A204.1 (cell line): ENCODE measurements around the gene KCTD17.

Experiments used
- FAIRE-seq: peaks from 2 replicates; lab custom pipeline; 2012; peaks lifted over from hg19 to GRCh38; lab: Jason Lieb, UNC

KCTD17 gene

GRCh38 chr22:37051391-37052385, at the start of gene KCTD17:
Gene KCTD17 (plus strand): TSS chr22:37051742. CDS start chr22:37051761, 19 bp downstream.
- FAIRE-seq: no peak

- FAIRE-seq: no peak
Observed at GRCh38 chr22:37001826-37002225, 49.7 kb upstream of the KCTD17 start.

GRCh38 chr22:37002633-37003032, 48.9 kb upstream of the KCTD17 start:
- FAIRE-seq: no peak

GRCh38 chr22:37007651-37008050, 43.9 kb upstream of the KCTD17 start:
- no peak for FAIRE-seq

GRCh38 chr22:37008365-37008764, 43.2 kb upstream of the KCTD17 start:
- FAIRE-seq: no peak

- FAIRE-seq: no peak
Observed at GRCh38 chr22:37009490-37009889, 42.1 kb upstream of the KCTD17 start.

GRCh38 chr22:37010174-37010573, 41.4 kb upstream of the KCTD17 start:
- no peak for FAIRE-seq

GRCh38 chr22:37010976-37011375, 40.6 kb upstream of the KCTD17 start:
- FAIRE-seq: no peak

GRCh38 chr22:37011472-37011871, 40.1 kb upstream of the KCTD17 start:
- no peak for FAIRE-seq

- FAIRE-seq: no peak
Observed at GRCh38 chr22:37012262-37012904, 39.2 kb upstream of the KCTD17 start.

- FAIRE-seq: no peak
Observed at GRCh38 chr22:37012956-37013355, 38.6 kb upstream of the KCTD17 start.

- FAIRE-seq: no peak
Observed at GRCh38 chr22:37014415-37014806, 37.1 kb upstream of the KCTD17 start.

GRCh38 chr22:37014835-37015586, 36.5 kb upstream of the KCTD17 start:
- no peak for FAIRE-seq

GRCh38 chr22:37015587-37015878, 36.0 kb upstream of the KCTD17 start:
- FAIRE-seq: no peak

- no peak for FAIRE-seq
Observed at GRCh38 chr22:37016134-37016910, 35.2 kb upstream of the KCTD17 start.

GRCh38 chr22:37017356-37017755, 34.2 kb upstream of the KCTD17 start:
- no peak for FAIRE-seq

- FAIRE-seq: no peak
Observed at GRCh38 chr22:37018086-37018814, 33.3 kb upstream of the KCTD17 start.

- FAIRE-seq: no peak
Observed at GRCh38 chr22:37018815-37019308, 32.7 kb upstream of the KCTD17 start.

GRCh38 chr22:37019309-37020191, 32.0 kb upstream of the KCTD17 start, which contains the start of the genes MPST and TST:
Gene MPST (plus strand): TSS chr22:37019742. CDS start chr22:37019837, 95 bp downstream.
Gene TST (minus strand): TSS chr22:37019447. CDS start chr22:37018732, 715 bp downstream.
- no peak for FAIRE-seq

- FAIRE-seq: no peak
Observed at GRCh38 chr22:37020192-37020479, 31.4 kb upstream of the KCTD17 start.
